Middle frontal gyrus (tissue), 1 donor: ENCODE measurements around the gene AGTR2.
"Not testable (repeated sequence)": the region's sequence is repeated elsewhere in the genome, so short reads cannot be mapped to it uniquely, and the experiment has no call there.

Source experiments
- DNase-seq: peaks from one replicate; pipeline ENCODE4 v3.0.0-alpha.2; 2015; ENCODE audit warnings: low spot score; ENCODE audit errors: extremely low spot score

The AGTR2 gene

GRCh38 chrX:116170511-116170910 is at the start of gene AGTR2:
Gene AGTR2, plus strand, starts transcription at chrX:116170744. Its CDS starts 1,537 bp downstream, at chrX:116172281.
- no peak for DNase-seq

GRCh38 chrX:116135277-116135676 is 35.3 kb upstream of the AGTR2 start:
- DNase-seq, result no peak

- DNase-seq, result not testable (repeated sequence)
Measured at GRCh38 chrX:116141270-116141669, 29.3 kb upstream of the AGTR2 start.

GRCh38 chrX:116142976-116143375 is 27.6 kb upstream of the AGTR2 start:
- DNase-seq, result peak; percentile 6

- no peak for DNase-seq
Measured at GRCh38 chrX:116172976-116173375, 2.4 kb downstream of the AGTR2 start.

- DNase-seq, result no peak
Measured at GRCh38 chrX:116181300-116181699, 10.8 kb downstream of the AGTR2 start.

- DNase-seq, result no peak
Measured at GRCh38 chrX:116185163-116185562, 14.6 kb downstream of the AGTR2 start.

- no peak for DNase-seq
Measured at GRCh38 chrX:116194649-116195048, 24.1 kb downstream of the AGTR2 start.

GRCh38 chrX:116198235-116198634 is 27.7 kb downstream of the AGTR2 start:
- no peak for DNase-seq

GRCh38 chrX:116198810-116199209 is 28.3 kb downstream of the AGTR2 start:
- DNase-seq, result no peak

- peak; percentile 5 for DNase-seq
Measured at GRCh38 chrX:116204932-116205331, 34.4 kb downstream of the AGTR2 start.

GRCh38 chrX:116213262-116213661 is 42.7 kb downstream of the AGTR2 start:
- DNase-seq, result no peak

- DNase-seq, result not testable (repeated sequence)
Measured at GRCh38 chrX:116217080-116217479, 46.5 kb downstream of the AGTR2 start.
